ENCODE measurements around the gene CCDC188. TPM values are rescaled to one million over a fixed set of nuclear protein-coding genes. Genes with fewer than 3 reads are reported as not detected.

Gene CCDC188
- total RNA-seq, 2 experiments from 2014 or later, result not detected

DNA sequence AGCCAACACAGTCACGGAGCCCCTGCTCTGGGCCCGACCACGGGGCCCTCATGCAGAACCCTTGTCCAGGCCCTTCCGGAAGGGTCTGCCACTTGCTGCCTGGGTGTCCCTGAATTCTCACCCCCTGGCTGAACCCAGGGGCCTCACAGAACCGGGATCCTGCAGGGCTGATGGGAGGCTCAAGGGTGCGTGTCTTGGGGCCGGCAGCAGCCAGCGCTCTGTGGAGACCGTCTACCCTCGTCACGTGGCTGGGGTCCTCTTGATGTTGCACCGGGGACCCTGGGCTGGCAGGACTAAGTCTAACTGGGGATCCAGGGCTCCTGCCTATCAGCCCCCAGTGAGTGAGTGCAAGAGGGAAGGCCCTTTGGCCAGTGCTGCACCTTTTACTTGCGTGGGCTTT is 19.3 kb upstream of the CCDC188 start:
- no peaks in the 10 kb centered on the region for H3K36me3 Mint-ChIP-seq (ENCODE audit: low read depth)
- H3K36me3 ChIP-seq (ENCODE audit: insufficient read depth, low read length), result no peaks in the 10 kb centered on the region
- H3K27ac ChIP-seq (ENCODE audit: low read depth in 1 of 2, low read length in 2 of 2), result no peak overlapping the region
- DNase-seq (no peak), ATAC-seq (ENCODE audit: poor library complexity) (no peak)
- no peaks in the 10 kb centered on the region for H3K27me3 ChIP-seq (ENCODE audit: control insufficient read depth in 1 of 2, insufficient read depth in 2 of 2, low read length in 2 of 2)
- intact Hi-C loops (cut with DNase I, micrococcal nuclease), result no loop called here
- TF ChIP-seq, protein P1, sequence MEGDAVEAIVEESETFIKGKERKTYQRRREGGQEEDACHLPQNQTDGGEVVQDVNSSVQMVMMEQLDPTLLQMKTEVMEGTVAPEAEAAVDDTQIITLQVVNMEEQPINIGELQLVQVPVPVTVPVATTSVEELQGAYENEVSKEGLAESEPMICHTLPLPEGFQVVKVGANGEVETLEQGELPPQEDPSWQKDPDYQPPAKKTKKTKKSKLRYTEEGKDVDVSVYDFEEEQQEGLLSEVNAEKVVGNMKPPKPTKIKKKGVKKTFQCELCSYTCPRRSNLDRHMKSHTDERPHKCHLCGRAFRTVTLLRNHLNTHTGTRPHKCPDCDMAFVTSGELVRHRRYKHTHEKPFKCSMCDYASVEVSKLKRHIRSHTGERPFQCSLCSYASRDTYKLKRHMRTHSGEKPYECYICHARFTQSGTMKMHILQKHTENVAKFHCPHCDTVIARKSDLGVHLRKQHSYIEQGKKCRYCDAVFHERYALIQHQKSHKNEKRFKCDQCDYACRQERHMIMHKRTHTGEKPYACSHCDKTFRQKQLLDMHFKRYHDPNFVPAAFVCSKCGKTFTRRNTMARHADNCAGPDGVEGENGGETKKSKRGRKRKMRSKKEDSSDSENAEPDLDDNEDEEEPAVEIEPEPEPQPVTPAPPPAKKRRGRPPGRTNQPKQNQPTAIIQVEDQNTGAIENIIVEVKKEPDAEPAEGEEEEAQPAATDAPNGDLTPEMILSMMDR (IDR thresholded peaks at IDR 0.05), result no peak
- H3K4me1 ChIP-seq (ENCODE audit: insufficient read depth, low read length), result no peaks in the 10 kb centered on the region
- H3K27me3 Mint-ChIP-seq, result no peaks in the 10 kb centered on the region
- ChIA-PET POLR2A (no interaction called here), CTCF (no interaction called here)
- H3K4me1 Mint-ChIP-seq (ENCODE audit: low read depth), result no peaks in the 10 kb centered on the region
- H3K4me3 ChIP-seq (ENCODE audit: low read length), result no peak overlapping the region
- no peaks in the 10 kb centered on the region for H3K9me3 ChIP-seq (ENCODE audit: control insufficient read depth in 1 of 2, insufficient read depth in 1 of 2, low read length in 2 of 2)
- no peaks in the 10 kb centered on the region for H3K9me3 Mint-ChIP-seq
- H3K27ac Mint-ChIP-seq, result no peak overlapping the region
- H3K4me3 Mint-ChIP-seq, result no peak overlapping the region

DNA sequence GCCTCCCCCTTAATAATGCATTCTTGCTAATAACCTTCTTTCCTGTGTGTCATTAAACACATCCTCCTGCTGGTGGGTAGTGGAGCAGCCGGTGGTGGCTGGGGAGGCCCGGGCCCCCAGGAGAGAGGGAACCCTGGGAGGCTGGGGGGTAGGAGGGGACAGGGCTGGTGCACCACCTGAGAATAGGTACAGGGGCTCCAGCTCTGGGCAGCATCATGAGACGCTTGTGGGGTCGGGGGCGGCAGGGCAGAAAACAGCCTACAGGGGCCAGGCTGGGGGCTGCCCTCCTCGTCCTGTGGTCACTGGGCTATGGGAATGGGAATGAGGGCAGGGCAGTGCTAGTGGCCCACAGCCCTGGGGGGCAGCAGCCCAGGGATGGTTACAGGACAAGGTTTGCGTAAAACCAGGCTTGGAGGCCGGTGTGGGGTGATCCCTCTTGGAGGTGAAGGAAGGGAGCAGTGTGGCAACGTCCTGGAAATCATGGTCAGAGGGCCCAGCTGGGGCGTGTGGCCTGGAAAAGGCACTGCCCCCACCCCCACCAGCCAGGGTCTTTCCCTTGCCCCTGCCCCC is 18.5 kb upstream of the CCDC188 start:
- POLR2A ChIA-PET, result no interaction called here
- no peak overlapping the region for H3K27ac ChIP-seq (ENCODE audit: low read depth in 1 of 2, low read length in 2 of 2)
- no peaks in the 10 kb centered on the region for H3K27me3 ChIP-seq (ENCODE audit: control insufficient read depth in 1 of 2, insufficient read depth in 2 of 2, low read length in 2 of 2)
- no peaks in the 10 kb centered on the region for H3K9me3 ChIP-seq (ENCODE audit: control insufficient read depth in 1 of 2, insufficient read depth in 1 of 2, low read length in 2 of 2)
- TF ChIP-seq, protein P1 (IDR thresholded peaks at IDR 0.05), result no peak
- H3K4me1 ChIP-seq (ENCODE audit: insufficient read depth, low read length), result no peaks in the 10 kb centered on the region
- Mint-ChIP-seq H3K27ac (no peak overlapping the region), H3K4me1 (ENCODE audit: low read depth) (no peaks in the 10 kb centered on the region), H3K4me3 (no peak overlapping the region), H3K27me3 (no peaks in the 10 kb centered on the region), H3K9me3 (no peaks in the 10 kb centered on the region), H3K36me3 (ENCODE audit: low read depth) (no peaks in the 10 kb centered on the region)
- ATAC-seq (ENCODE audit: poor library complexity) (no peak), DNase-seq (no peak)
- H3K36me3 ChIP-seq (ENCODE audit: insufficient read depth, low read length), result no peaks in the 10 kb centered on the region
- CTCF ChIA-PET, result no interaction called here
- intact Hi-C loops (cut with DNase I, micrococcal nuclease), result no loop called here
- H3K4me3 ChIP-seq (ENCODE audit: low read length), result no peak overlapping the region

DNA sequence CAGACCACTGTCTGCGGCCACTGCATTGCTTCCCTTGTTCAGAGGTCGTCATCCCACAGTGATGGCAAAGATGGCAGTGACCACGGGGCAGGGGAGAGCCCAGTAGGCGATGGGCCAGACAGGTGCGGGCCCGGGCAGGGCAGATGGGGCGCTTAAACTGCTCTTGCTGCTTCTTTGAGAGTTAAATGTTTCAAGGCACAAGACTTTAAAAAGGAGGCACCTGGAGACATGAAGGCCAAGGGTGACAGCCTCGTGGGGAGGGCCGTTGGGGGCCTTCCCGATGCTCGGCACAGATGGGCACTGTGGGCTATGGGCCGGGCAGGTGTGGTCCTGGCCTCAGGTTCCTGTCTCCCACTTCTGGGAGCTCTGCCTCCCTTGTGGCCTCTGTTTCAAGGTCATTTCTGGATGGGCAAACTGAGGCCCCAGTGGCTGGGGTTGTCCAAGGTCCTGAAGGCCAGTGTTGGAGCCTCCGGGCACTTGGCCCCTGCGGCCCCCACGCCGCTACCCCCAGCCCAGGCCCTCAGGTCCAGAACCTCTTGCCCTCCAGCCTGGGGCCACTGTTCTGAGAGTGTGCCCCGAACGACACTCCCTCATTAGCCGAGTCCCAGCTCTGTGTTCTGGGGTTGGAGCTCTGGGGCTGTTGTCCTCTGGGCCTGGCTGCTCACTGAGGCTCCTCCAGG is 16.9 kb upstream of the CCDC188 start:
- no peaks in the 10 kb centered on the region for H3K27me3 ChIP-seq (ENCODE audit: control insufficient read depth in 1 of 2, insufficient read depth in 2 of 2, low read length in 2 of 2)
- H3K27ac Mint-ChIP-seq, result no peak overlapping the region
- DNase-seq (no peak), ATAC-seq (ENCODE audit: poor library complexity) (no peak)
- intact Hi-C loops (cut with DNase I, micrococcal nuclease), result no loop called here
- H3K27me3 Mint-ChIP-seq, result no peaks in the 10 kb centered on the region
- no peak overlapping the region for H3K4me3 Mint-ChIP-seq
- no peak overlapping the region for H3K4me3 ChIP-seq (ENCODE audit: low read length)
- POLR2A ChIA-PET, result no interaction called here
- H3K4me1 Mint-ChIP-seq (ENCODE audit: low read depth), result no peaks in the 10 kb centered on the region
- H3K4me1 ChIP-seq (ENCODE audit: insufficient read depth, low read length), result no peaks in the 10 kb centered on the region
- no peaks in the 10 kb centered on the region for H3K9me3 Mint-ChIP-seq
- TF ChIP-seq, protein P1 (IDR thresholded peaks at IDR 0.05), result no peak
- H3K36me3 Mint-ChIP-seq (ENCODE audit: low read depth), result no peaks in the 10 kb centered on the region
- H3K36me3 ChIP-seq (ENCODE audit: insufficient read depth, low read length), result no peaks in the 10 kb centered on the region
- CTCF ChIA-PET, result no interaction called here
- no peaks in the 10 kb centered on the region for H3K9me3 ChIP-seq (ENCODE audit: control insufficient read depth in 1 of 2, insufficient read depth in 1 of 2, low read length in 2 of 2)
- H3K27ac ChIP-seq (ENCODE audit: low read depth in 1 of 2, low read length in 2 of 2), result no peak overlapping the region

All from CD4-positive, alpha-beta T cell (primary cell).